HG03097 (cell line): Measurements from ENCODE around the gene ARHGEF28.

ENCODE experiments used
- ATAC-seq: cut with Tn5 transposase; IDR thresholded peaks from one replicate; pipeline ENCODE4 v1.9.1; 2021; ENCODE audit not compliant: unreplicated experiment, low FRiP score

Gene ARHGEF28

DNA sequence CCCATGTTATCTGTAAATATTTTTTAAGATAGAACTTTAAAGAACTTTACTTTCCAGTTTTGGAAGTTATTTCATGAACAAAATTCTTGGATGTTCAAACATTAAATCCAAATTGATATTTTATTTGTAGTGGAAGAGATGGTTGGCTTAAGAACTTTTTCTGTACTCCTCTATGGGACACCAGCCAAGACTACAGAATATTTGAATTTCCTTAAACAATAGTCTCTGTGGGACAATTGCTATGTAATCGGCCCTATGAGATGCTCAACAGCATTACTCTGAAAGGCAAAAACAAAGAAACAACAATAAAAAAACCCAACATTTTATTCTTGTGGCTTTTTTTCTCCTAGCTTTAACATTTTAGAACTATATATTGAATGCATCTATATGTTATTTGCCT, 289.3 kb downstream of the ARHGEF28 start:
- ATAC-seq, result no peak

DNA sequence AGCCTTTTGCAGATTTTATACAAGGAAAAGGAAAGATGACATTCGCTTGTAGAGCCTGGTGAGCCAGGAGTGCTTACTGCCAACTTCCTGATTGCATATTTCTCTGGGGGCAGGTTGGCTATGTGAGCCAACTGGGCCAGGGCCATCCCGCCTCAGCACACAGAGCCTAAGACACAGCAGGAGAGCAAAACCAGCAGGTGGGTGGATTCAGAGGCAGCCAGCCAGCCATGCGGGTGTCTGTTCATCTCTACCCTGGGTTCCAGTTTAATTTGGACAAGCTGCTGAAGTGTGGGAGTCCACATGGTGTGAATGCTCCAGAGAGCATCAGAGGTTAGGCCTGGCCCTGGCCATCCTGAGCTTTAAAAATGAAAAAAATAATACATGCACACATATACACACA, 291.4 kb downstream of the ARHGEF28 start:
- ATAC-seq, result no peak

GRCh38 chr5:73917891-73918290, 291.9 kb downstream of the ARHGEF28 start:
- ATAC-seq, result no peak

DNA sequence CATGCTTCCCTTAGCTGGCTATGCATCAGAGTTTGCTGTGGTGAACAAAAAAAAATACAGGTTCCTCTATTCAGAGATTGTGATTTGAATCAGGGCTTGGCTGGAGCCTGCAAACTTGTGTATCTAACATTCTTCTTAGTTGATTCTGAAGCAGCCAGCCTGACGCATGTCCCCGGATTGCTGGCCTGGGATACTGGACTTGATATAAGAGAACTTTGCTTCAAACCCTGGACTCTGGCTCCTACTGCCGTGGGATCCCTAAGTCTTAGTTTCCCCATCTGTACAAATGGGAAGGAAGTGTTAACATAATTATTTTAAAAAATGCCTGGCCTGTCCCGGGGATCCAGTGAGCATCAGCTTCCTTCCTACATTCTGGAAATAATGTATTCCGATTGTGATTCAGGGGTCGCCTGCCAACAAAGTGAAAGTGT, 292.8 kb downstream of the ARHGEF28 start:
- no peak for ATAC-seq

DNA sequence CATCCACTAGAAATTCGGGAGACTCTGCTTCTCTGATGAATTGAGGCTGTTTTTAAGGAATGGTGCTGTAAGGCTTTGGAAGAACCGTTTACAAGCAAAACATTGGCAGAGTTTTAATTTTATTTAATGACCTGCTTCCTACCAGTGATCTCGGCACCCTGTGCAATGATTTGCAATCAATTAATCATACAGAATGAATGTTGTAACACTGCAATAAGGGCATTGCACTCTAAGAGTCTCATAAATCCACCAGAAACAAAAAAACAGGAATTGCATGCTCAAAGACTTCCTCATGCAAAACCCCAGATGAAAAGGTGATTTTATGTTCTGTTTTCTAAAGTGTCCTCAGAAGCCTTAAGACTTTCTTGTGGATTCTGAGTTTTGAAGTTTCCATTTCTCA, 295.7 kb downstream of the ARHGEF28 start:
- ATAC-seq, result no peak

GRCh38 chr5:73922224-73922623, 296.2 kb downstream of the ARHGEF28 start:
- ATAC-seq, result no peak

- ATAC-seq, result no peak
Observed at GRCh38 chr5:73922875-73923557, 297.0 kb downstream of the ARHGEF28 start.

- ATAC-seq, result no peak
Observed at GRCh38 chr5:73928476-73929070, 302.6 kb downstream of the ARHGEF28 start.

GRCh38 chr5:73935719-73936118, 309.7 kb downstream of the ARHGEF28 start:
- ATAC-seq, result no peak

DNA sequence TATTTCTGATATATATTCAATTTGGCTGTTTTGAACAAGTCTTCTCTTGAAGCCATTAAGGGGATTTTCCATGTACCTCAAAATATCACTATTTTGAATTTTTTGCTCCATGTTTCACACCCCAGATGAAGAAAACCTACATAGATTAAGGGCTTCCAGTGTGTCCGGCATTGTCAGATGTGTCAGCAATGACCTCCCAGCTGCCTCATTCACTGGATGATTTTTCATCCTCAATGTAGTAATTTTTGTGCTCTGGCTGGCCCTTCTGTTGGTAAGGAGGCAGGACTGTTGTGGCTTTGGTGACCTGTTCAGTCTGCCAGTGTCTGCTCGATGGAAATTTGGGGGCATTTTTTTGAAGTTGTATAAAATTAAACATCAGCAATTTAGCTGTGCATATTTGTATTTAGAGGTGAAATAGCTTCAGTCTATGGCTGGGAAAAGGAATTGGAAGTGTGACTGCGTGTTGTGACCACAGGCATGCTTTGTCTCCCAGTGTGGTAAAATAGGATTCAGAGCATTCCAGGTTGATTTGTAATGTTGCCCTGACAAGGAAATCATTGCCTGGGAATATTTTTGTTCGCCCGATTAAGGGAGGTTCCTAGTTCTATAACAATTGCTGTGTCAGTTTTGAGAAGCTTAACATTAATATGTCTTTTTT, 312.4 kb downstream of the ARHGEF28 start:
- ATAC-seq, result no peak

GRCh38 chr5:73938938-73939320, 312.9 kb downstream of the ARHGEF28 start:
- no peak for ATAC-seq

DNA sequence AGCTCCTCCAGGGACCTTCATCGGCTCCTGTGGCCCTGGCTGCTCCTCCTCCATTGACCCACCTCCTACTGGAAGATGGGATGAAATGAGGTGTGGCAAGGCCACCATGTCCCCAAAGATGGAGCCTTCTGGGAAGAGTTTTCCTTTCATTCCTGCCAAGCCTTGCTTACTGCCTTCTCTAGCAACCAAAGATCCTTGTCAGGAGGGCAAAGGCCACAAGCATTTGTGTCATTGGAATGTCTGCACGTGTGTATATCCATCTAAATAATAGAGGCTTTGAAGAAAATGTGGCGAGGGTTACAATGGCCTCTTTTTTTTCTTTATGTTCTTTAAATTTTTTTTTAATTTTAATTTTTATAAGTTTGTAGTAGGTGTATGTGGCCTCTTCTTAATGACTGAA, 313.6 kb downstream of the ARHGEF28 start:
- no peak for ATAC-seq

DNA sequence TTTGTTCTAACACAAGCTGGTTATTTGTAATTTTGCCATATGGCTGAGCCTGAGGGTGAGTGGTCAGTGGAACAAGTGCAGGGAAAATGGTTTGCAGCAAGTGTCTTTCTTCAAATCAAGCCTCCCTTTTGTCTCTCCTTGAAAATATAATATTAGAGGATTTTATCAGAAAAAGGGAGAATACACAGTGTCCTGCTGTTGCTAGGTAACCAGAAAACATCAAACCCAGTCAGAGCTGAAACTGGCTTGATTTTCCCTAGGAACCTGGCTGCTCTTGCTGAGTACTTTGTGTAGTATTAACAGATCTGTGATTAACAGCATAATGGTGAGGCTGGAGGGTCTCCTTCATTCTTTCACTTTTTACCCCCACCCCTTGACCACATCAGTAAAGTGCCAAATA, 314.0 kb downstream of the ARHGEF28 start:
- no peak for ATAC-seq

DNA sequence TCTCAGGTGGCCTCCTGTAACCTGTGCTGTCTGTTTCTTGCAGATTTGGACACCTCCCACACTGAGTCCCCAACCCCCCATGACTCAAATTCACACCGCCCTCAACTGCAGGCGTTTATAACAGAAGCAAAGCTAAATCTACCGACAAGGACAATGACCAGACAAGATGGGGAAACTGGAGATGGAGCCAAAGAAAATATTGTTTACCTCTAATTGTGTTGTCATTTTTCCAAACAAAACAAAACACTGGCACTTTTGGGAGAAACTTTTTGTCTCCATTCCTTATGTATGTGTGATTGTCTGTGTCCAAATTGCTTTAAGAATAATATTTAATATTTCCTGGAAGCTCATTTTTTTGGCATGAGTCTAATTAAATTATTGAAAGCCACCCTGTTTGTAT, 314.8 kb downstream of the ARHGEF28 start:
- ATAC-seq, result no peak

DNA sequence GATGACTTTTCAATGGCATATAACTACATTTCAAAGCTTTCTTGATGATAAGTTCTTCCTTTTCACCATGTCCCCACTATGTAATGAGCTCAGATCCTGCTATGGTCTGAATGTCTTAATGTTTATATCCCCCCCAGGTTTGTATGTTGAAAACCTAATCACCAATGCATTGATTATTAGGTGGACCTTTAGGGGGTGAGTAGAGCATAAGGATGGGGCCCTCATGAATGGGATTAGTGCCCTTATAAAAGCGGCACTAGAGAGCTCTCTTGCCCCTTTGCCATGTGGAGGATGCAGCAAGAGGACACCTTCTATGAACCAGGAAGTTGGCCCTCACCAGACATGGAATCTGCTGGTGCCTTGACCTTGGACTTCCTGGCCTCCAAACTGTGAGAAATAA, 316.8 kb downstream of the ARHGEF28 start:
- ATAC-seq, result no peak

GRCh38 chr5:73943397-73943796, 317.4 kb downstream of the ARHGEF28 start:
- no peak for ATAC-seq

DNA sequence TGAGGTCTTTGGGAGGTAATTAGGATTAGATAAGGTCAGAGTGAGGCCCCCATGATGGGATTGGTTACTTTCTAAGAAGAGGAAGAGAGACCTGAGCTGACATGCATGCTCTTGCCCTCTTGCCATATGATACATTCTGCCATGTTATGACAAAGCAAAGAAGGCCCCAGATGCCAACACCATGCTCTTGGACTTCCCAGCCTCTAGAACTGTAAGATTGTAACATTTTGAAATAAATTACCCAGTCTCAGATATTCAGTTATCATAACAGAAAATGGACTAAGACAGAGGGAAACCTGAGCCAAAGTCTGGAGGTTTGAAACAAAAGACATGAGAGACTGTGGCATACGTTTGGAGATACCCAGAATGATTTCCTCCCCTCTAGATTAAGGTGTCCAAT, 318.6 kb downstream of the ARHGEF28 start:
- no peak for ATAC-seq

- ATAC-seq, result no peak
Observed at GRCh38 chr5:73945505-73945904, 319.5 kb downstream of the ARHGEF28 start.

DNA sequence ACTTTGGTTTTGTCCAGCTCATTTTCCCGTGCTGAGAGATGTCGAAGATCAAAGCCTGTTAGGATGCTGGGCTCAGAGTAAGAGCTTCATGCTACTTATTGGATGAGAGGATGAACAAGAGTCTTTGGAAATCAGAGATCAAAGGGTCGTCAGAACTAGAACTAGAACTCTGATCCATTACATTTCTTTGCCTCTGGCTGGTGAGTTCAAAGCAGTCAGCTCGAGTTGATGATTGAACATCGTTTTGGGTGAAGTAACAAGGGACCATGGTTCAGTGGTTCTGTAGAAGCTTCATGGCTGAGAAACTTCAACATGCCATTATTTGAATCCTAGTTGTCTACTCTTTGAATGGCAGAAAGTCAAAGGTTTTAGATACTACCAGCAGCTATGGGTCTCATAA, 320.3 kb downstream of the ARHGEF28 start:
- no peak for ATAC-seq

GRCh38 chr5:73946919-73947602, 321.1 kb downstream of the ARHGEF28 start:
- ATAC-seq, result no peak

DNA sequence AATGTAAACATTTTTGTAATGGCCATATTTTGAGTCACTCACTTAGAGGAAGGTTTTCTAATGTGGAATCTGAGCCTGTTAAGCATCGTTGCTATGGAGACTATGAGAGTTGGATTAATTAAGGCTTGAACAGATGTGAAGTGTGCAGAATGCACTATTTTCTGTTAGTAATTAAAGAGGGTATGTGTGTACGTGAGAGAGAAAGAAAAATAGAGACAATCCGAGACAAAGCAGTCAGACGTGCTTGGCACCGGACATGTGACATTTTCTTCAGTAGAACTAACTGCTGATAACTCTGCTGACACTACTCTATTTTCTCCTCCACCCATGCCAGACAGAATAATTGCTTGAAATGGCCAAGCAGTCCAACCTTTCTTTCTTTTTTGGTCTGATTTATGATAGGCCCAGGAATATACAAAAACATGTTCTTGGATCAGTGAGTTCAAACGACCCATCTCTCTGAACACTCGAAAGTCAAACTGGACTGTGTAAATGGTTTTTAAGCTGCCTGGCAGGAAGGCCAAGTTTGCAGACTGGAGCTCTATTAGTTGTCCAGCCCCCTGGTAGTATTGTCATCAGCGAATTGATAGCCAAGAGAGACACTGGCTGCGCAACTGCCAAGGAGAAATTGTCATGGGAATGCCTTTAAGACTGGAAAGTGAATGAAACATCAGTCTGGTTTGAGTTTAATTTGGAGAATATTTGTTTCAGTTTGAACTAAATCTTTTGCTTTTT, 322.1 kb downstream of the ARHGEF28 start:
- ATAC-seq, result no peak
